ENCODE data around the gene CD300A.

CD300A gene

GRCh38 chr17:74497471-74497870, 31.0 kb downstream of the CD300A start:
- TF ChIP-seq GATA2 (IDR thresholded peaks at IDR 0.05; ENCODE audit: low read depth, low read length) = no peak
- no peak for TF ChIP-seq GATA3 (IDR thresholded peaks at IDR 0.05; ENCODE audit: low read depth, low read length)

GRCh38 chr17:74499992-74500391, 33.6 kb downstream of the CD300A start:
- TF ChIP-seq GATA3 (IDR thresholded peaks at IDR 0.05; ENCODE audit: low read depth, low read length) (no peak), GATA2 (IDR thresholded peaks at IDR 0.05; ENCODE audit: low read depth, low read length) (no peak)

- no peak for TF ChIP-seq GATA2 (IDR thresholded peaks at IDR 0.05; ENCODE audit: low read depth, low read length)
- TF ChIP-seq GATA3 (IDR thresholded peaks at IDR 0.05; ENCODE audit: low read depth, low read length) = no peak
These were observed 36.4 kb downstream of the CD300A start for GRCh38 chr17:74502861-74503260.

GRCh38 chr17:74508156-74508555, 41.7 kb downstream of the CD300A start:
- no peak for TF ChIP-seq GATA2 (IDR thresholded peaks at IDR 0.05; ENCODE audit: low read depth, low read length)
- no peak for TF ChIP-seq GATA3 (IDR thresholded peaks at IDR 0.05; ENCODE audit: low read depth, low read length)

GRCh38 chr17:74512036-74512435, 45.6 kb downstream of the CD300A start:
- TF ChIP-seq GATA2 (IDR thresholded peaks at IDR 0.05; ENCODE audit: low read depth, low read length) (no peak), GATA3 (IDR thresholded peaks at IDR 0.05; ENCODE audit: low read depth, low read length) (no peak)

GRCh38 chr17:74512624-74513091, 46.2 kb downstream of the CD300A start:
- TF ChIP-seq GATA3 (IDR thresholded peaks at IDR 0.05; ENCODE audit: low read depth, low read length) (no peak), GATA2 (IDR thresholded peaks at IDR 0.05; ENCODE audit: low read depth, low read length) (no peak)

- TF ChIP-seq GATA3 (IDR thresholded peaks at IDR 0.05; ENCODE audit: low read depth, low read length) = no peak
- no peak for TF ChIP-seq GATA2 (IDR thresholded peaks at IDR 0.05; ENCODE audit: low read depth, low read length)
These were observed 47.7 kb downstream of the CD300A start for GRCh38 chr17:74513987-74514631.

- no peak for TF ChIP-seq GATA2 (IDR thresholded peaks at IDR 0.05; ENCODE audit: low read depth, low read length)
- TF ChIP-seq GATA3 (IDR thresholded peaks at IDR 0.05; ENCODE audit: low read depth, low read length) = no peak
These were observed 48.3 kb downstream of the CD300A start for GRCh38 chr17:74514632-74515334.

- TF ChIP-seq GATA3 (IDR thresholded peaks at IDR 0.05; ENCODE audit: low read depth, low read length) (no peak), GATA2 (IDR thresholded peaks at IDR 0.05; ENCODE audit: low read depth, low read length) (no peak)
These were observed 49.5 kb downstream of the CD300A start for GRCh38 chr17:74515941-74516340.

- TF ChIP-seq GATA2 (IDR thresholded peaks at IDR 0.05; ENCODE audit: low read depth, low read length) = no peak
- no peak for TF ChIP-seq GATA3 (IDR thresholded peaks at IDR 0.05; ENCODE audit: low read depth, low read length)
These were observed 50.3 kb downstream of the CD300A start for GRCh38 chr17:74516561-74517328.

GRCh38 chr17:74520016-74520434, 53.6 kb downstream of the CD300A start:
- TF ChIP-seq GATA2 (IDR thresholded peaks at IDR 0.05; ENCODE audit: low read depth, low read length) (no peak), GATA3 (IDR thresholded peaks at IDR 0.05; ENCODE audit: low read depth, low read length) (no peak)

- TF ChIP-seq GATA2 (IDR thresholded peaks at IDR 0.05; ENCODE audit: low read depth, low read length) (no peak), GATA3 (IDR thresholded peaks at IDR 0.05; ENCODE audit: low read depth, low read length) (no peak)
These were observed 54.5 kb downstream of the CD300A start for GRCh38 chr17:74520790-74521480.

GRCh38 chr17:74521701-74522201, 55.3 kb downstream of the CD300A start:
- no peak for TF ChIP-seq GATA3 (IDR thresholded peaks at IDR 0.05; ENCODE audit: low read depth, low read length)
- no peak for TF ChIP-seq GATA2 (IDR thresholded peaks at IDR 0.05; ENCODE audit: low read depth, low read length)
